Measurements from ENCODE around the gene PARD3B. TPM values are rescaled to one million over a fixed set of nuclear protein-coding genes. Genes with fewer than 3 reads are reported as not detected.

PARD3B gene
- total and polyA plus RNA-seq, 2 experiments from 2014 or later, result 3.5 to 4.4 TPM

GRCh38 chr2:204892506-204893255, 347.4 kb downstream of the PARD3B start:
- Histone ChIP-seq H3F3A (replicated peaks; ENCODE audit: low read depth) (no peaks in the 10 kb centered on the region), H3K27me3 (ENCODE audit: insufficient read depth) (no peaks in the 10 kb centered on the region), H3K36me3 (ENCODE audit: insufficient read depth) (no peaks in the 10 kb centered on the region), H3K4me1 (ENCODE audit: insufficient read depth) (peaks cover 5% of the 10 kb centered on the region; the same call in 1 of the 2 replicates), H3K4me2 (no peak overlapping the region), H2AFZ (no peak overlapping the region), H3K4me3 (no peak overlapping the region), H3K27ac (ENCODE audit: low read depth) (no peak overlapping the region), H3K9me2 (ENCODE audit: insufficient read depth) (no peaks in the 10 kb centered on the region), H3K79me2 (replicated peaks; ENCODE audit: insufficient read depth) (no peaks in the 10 kb centered on the region), H4K20me1 (replicated peaks; ENCODE audit: insufficient read depth) (no peaks in the 10 kb centered on the region)
- Mint-ChIP-seq H3K36me3 (ENCODE audit: low read depth) (no peaks in the 10 kb centered on the region), H3K27me3 (ENCODE audit: insufficient read depth, low read depth, poor library complexity) (no peaks in the 10 kb centered on the region), H3K27ac (no peak overlapping the region), H3K4me1 (peaks cover 5% of the 10 kb centered on the region; the same call in 2 of the 3 replicates), H3K9me3 (no peaks in the 10 kb centered on the region; the same call in 2 of the 3 replicates), H3K4me3 (no peak overlapping the region)
- DNase-seq (ENCODE audit: low spot score), result no peak
- ATAC-seq, result no peak
- TF ChIP-seq, protein P1, sequence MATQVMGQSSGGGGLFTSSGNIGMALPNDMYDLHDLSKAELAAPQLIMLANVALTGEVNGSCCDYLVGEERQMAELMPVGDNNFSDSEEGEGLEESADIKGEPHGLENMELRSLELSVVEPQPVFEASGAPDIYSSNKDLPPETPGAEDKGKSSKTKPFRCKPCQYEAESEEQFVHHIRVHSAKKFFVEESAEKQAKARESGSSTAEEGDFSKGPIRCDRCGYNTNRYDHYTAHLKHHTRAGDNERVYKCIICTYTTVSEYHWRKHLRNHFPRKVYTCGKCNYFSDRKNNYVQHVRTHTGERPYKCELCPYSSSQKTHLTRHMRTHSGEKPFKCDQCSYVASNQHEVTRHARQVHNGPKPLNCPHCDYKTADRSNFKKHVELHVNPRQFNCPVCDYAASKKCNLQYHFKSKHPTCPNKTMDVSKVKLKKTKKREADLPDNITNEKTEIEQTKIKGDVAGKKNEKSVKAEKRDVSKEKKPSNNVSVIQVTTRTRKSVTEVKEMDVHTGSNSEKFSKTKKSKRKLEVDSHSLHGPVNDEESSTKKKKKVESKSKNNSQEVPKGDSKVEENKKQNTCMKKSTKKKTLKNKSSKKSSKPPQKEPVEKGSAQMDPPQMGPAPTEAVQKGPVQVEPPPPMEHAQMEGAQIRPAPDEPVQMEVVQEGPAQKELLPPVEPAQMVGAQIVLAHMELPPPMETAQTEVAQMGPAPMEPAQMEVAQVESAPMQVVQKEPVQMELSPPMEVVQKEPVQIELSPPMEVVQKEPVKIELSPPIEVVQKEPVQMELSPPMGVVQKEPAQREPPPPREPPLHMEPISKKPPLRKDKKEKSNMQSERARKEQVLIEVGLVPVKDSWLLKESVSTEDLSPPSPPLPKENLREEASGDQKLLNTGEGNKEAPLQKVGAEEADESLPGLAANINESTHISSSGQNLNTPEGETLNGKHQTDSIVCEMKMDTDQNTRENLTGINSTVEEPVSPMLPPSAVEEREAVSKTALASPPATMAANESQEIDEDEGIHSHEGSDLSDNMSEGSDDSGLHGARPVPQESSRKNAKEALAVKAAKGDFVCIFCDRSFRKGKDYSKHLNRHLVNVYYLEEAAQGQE (IDR thresholded peaks at IDR 0.05; ENCODE audit: unreplicated experiment), result no peak
- TF ChIP-seq EZH2 (IDR thresholded peaks at IDR 0.05; ENCODE audit: low read depth, unreplicated experiment) (no peak), ETS1 (IDR thresholded peaks at IDR 0.05) (no peak), ZNF331 (CRISPR knock-in tag; IDR thresholded peaks at IDR 0.05; ENCODE audit: low read depth) (no peak), STAT1 (IDR thresholded peaks at IDR 0.05; ENCODE audit: unreplicated experiment) (no peak), ZNF114 (CRISPR knock-in tag; IDR thresholded peaks at IDR 0.05) (no peak), POLR2AphosphoS5 (IDR thresholded peaks at IDR 0.05; ENCODE audit: low read depth) (no peak), CREB1 (CRISPR knock-in tag; IDR thresholded peaks at IDR 0.05; ENCODE audit: low read depth) (no peak)
- TF ChIP-seq, protein P2, sequence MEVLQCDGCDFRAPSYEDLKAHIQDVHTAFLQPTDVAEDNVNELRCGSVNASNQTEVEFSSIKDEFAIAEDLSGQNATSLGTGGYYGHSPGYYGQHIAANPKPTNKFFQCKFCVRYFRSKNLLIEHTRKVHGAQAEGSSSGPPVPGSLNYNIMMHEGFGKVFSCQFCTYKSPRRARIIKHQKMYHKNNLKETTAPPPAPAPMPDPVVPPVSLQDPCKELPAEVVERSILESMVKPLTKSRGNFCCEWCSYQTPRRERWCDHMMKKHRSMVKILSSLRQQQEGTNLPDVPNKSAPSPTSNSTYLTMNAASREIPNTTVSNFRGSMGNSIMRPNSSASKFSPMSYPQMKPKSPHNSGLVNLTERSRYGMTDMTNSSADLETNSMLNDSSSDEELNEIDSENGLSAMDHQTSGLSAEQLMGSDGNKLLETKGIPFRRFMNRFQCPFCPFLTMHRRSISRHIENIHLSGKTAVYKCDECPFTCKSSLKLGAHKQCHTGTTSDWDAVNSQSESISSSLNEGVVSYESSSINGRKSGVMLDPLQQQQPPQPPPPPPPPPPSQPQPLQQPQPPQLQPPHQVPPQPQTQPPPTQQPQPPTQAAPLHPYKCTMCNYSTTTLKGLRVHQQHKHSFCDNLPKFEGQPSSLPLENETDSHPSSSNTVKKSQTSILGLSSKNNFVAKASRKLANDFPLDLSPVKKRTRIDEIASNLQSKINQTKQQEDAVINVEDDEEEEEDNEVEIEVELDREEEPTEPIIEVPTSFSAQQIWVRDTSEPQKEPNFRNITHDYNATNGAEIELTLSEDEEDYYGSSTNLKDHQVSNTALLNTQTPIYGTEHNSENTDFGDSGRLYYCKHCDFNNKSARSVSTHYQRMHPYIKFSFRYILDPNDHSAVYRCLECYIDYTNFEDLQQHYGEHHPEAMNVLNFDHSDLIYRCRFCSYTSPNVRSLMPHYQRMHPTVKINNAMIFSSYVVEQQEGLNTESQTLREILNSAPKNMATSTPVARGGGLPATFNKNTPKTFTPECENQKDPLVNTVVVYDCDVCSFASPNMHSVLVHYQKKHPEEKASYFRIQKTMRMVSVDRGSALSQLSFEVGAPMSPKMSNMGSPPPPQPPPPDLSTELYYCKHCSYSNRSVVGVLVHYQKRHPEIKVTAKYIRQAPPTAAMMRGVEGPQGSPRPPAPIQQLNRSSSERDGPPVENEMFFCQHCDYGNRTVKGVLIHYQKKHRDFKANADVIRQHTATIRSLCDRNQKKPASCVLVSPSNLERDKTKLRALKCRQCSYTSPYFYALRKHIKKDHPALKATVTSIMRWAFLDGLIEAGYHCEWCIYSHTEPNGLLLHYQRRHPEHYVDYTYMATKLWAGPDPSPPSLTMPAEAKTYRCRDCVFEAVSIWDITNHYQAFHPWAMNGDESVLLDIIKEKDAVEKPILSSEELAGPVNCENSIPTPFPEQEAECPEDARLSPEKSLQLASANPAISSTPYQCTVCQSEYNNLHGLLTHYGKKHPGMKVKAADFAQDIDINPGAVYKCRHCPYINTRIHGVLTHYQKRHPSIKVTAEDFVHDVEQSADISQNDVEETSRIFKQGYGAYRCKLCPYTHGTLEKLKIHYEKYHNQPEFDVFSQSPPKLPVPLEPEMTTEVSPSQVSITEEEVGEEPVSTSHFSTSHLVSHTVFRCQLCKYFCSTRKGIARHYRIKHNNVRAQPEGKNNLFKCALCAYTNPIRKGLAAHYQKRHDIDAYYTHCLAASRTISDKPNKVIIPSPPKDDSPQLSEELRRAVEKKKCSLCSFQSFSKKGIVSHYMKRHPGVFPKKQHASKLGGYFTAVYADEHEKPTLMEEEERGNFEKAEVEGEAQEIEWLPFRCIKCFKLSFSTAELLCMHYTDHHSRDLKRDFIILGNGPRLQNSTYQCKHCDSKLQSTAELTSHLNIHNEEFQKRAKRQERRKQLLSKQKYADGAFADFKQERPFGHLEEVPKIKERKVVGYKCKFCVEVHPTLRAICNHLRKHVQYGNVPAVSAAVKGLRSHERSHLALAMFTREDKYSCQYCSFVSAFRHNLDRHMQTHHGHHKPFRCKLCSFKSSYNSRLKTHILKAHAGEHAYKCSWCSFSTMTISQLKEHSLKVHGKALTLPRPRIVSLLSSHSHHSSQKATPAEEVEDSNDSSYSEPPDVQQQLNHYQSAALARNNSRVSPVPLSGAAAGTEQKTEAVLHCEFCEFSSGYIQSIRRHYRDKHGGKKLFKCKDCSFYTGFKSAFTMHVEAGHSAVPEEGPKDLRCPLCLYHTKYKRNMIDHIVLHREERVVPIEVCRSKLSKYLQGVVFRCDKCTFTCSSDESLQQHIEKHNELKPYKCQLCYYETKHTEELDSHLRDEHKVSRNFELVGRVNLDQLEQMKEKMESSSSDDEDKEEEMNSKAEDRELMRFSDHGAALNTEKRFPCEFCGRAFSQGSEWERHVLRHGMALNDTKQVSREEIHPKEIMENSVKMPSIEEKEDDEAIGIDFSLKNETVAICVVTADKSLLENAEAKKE (CRISPR knock-in tag; IDR thresholded peaks at IDR 0.05), result no peak
- TF ChIP-seq, protein P3, sequence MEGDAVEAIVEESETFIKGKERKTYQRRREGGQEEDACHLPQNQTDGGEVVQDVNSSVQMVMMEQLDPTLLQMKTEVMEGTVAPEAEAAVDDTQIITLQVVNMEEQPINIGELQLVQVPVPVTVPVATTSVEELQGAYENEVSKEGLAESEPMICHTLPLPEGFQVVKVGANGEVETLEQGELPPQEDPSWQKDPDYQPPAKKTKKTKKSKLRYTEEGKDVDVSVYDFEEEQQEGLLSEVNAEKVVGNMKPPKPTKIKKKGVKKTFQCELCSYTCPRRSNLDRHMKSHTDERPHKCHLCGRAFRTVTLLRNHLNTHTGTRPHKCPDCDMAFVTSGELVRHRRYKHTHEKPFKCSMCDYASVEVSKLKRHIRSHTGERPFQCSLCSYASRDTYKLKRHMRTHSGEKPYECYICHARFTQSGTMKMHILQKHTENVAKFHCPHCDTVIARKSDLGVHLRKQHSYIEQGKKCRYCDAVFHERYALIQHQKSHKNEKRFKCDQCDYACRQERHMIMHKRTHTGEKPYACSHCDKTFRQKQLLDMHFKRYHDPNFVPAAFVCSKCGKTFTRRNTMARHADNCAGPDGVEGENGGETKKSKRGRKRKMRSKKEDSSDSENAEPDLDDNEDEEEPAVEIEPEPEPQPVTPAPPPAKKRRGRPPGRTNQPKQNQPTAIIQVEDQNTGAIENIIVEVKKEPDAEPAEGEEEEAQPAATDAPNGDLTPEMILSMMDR (conservative IDR thresholded peaks at IDR 0.05; ENCODE audit: low read depth in 2 of 2), result no peak
